Neural cell (in vitro differentiated cells): ENCODE data around the gene CYP19A1. TPM values are rescaled to one million over a fixed set of nuclear protein-coding genes. Genes with fewer than 3 reads are reported as not detected.

Experiments used
- H2AFZ ChIP-seq: fragments of 200-600, 300-800 bp; sonication (generic), shearing (Covaris generic); 2 replicates; pipeline ENCODE4 v1.6.0; 2014; ENCODE audit warnings: low read depth, mild to moderate bottlenecking, antibody characterized with exemption, low read length, moderate library complexity
- H3F3A ChIP-seq: fragments of 200-600 bp; shearing (Covaris generic); 2 replicates; pipeline ENCODE4 v1.6.1; 2016; ENCODE audit warnings: mild to moderate bottlenecking, moderate library complexity, mixed read lengths, antibody characterized with exemption, low read length; ENCODE audit not compliant: insufficient read depth, poor library complexity, severe bottlenecking
- H3K27ac ChIP-seq: fragments of 200-600, 300-800 bp; sonication (generic), shearing (Covaris generic); 2 replicates; pipeline ENCODE4 v1.5.1; 2014; ENCODE audit warnings: mild to moderate bottlenecking, low read length, moderate library complexity
- H3K27me3 ChIP-seq: fragments of 300-800, 200-600 bp; sonication (generic), shearing (Covaris generic); 2 replicates; pipeline ENCODE4 v1.6.0; 2014; ENCODE audit warnings: mild to moderate bottlenecking, low read depth, low read length, moderate library complexity; ENCODE audit not compliant: insufficient read depth
- H3K36me3 ChIP-seq: fragments of 300-800, 200-600 bp; sonication (generic), shearing (Covaris generic); 2 replicates; pipeline ENCODE4 v1.5.1; 2014; ENCODE audit warnings: mild to moderate bottlenecking, antibody characterized with exemption, low read length, moderate library complexity; ENCODE audit not compliant: insufficient read depth
- H3K4me2 ChIP-seq: fragments of 300-800, 200-600 bp; sonication (generic), shearing (Covaris generic); 2 replicates; pipeline ENCODE4 v1.6.0; 2014; ENCODE audit warnings: mild to moderate bottlenecking, low read length
- H3K4me3 ChIP-seq: fragments of 300-800, 200-600 bp; sonication (generic), shearing (Covaris generic); 2 replicates; pipeline ENCODE4 v1.5.1; 2014; ENCODE audit warnings: mild to moderate bottlenecking, low read length, moderate library complexity
- H3K79me2 ChIP-seq: fragments of 200-600 bp; shearing (Covaris generic); replicated peaks from 2 replicates; pipeline ENCODE4 v1.6.0; 2014; ENCODE audit warnings: mild to moderate bottlenecking, low read length, moderate library complexity; ENCODE audit not compliant: insufficient read depth
- H3K9ac ChIP-seq: fragments of 300-800, 200-600 bp; sonication (generic), shearing (Covaris generic); 2 replicates; pipeline ENCODE4 v1.6.1; 2016; ENCODE audit warnings: mild to moderate bottlenecking, low read length, mixed read lengths
- H3K9me2 ChIP-seq: fragments of 200-600 bp; shearing (Covaris generic); 2 replicates; pipeline ENCODE4 v1.6.1; 2016; ENCODE audit warnings: mild to moderate bottlenecking, low read length, mixed read lengths; ENCODE audit not compliant: insufficient read depth
- H3K9me3 ChIP-seq: fragments of 200-600, 300-800 bp; sonication (generic), shearing (Covaris generic); 2 replicates; pipeline ENCODE4 v1.6.1; 2016; ENCODE audit warnings: mild to moderate bottlenecking, mixed run types, low read length, moderate library complexity, mixed read lengths
- H4K20me1 ChIP-seq: fragments of 200-600 bp; shearing (Covaris generic); 2 replicates; pipeline ENCODE4 v1.6.1; 2016; ENCODE audit warnings: mild to moderate bottlenecking, mixed run types; ENCODE audit not compliant: insufficient read depth
- EP300 ChIP-seq: fragments of 450-650 bp; conservative IDR thresholded peaks from 2 replicates; pipeline ENCODE4 v1.6.1; 2014; ENCODE audit warnings: antibody characterized with exemption, mild to moderate bottlenecking, moderate library complexity; ENCODE audit not compliant: poor library complexity, severe bottlenecking
- EZH2 ChIP-seq: fragments of 200-600, 300-800 bp; shearing (Covaris generic), sonication (generic); IDR thresholded peaks from 2 replicates; pipeline ENCODE4 v1.6.1; 2014; ENCODE audit warnings: antibody characterized with exemption, low read length, borderline replicate concordance, mild to moderate bottlenecking; ENCODE audit not compliant: insufficient read depth, poor library complexity, severe bottlenecking
- MXI1 ChIP-seq: fragments of 450-650 bp; conservative IDR thresholded peaks from 2 replicates; pipeline ENCODE4 v1.6.1; 2014; ENCODE audit warnings: antibody characterized with exemption, mild to moderate bottlenecking; ENCODE audit not compliant: poor library complexity, severe bottlenecking
- POLR2AphosphoS5 ChIP-seq: IDR thresholded peaks from 2 replicates; pipeline ENCODE4 v1.6.1; 2012
- RAD21 ChIP-seq: fragments of 450-650 bp; conservative IDR thresholded peaks from 2 replicates; pipeline ENCODE4 v1.6.1; 2014; ENCODE audit warnings: antibody characterized with exemption, mild to moderate bottlenecking, moderate library complexity
- SMC3 ChIP-seq: fragments of 450-650 bp; conservative IDR thresholded peaks from 2 replicates; pipeline ENCODE4 v1.6.1; 2014; ENCODE audit warnings: antibody characterized with exemption, mild to moderate bottlenecking, moderate library complexity; ENCODE audit not compliant: poor library complexity
- TAF1 ChIP-seq: IDR thresholded peaks from 2 replicates; pipeline ENCODE4 v1.6.1; 2012; ENCODE audit warnings: low read depth
- polyA plus RNA-seq: library from polyadenylated mRNA; depleted of rRNA; stranded (reverse); fragments of >200 nt; gene quantifications from 2 replicates; pipeline ENCODE4 v1.2.3, GENCODE V29; 2014
- TF ChIP-seq, protein P1 (sequence below): IDR thresholded peaks from 2 replicates; pipeline ENCODE4 v1.6.1; 2012; ENCODE audit warnings: borderline replicate concordance
- TF ChIP-seq, protein P2 (sequence below): fragments of 450-650 bp; IDR thresholded peaks from 2 replicates; pipeline ENCODE4 v1.5.1; 2014; ENCODE audit warnings: antibody characterized with exemption, mild to moderate bottlenecking, moderate library complexity; ENCODE audit not compliant: poor library complexity, severe bottlenecking

CYP19A1 gene
- polyA plus RNA-seq, 1 donor from 2014 or later: not detected

DNA sequence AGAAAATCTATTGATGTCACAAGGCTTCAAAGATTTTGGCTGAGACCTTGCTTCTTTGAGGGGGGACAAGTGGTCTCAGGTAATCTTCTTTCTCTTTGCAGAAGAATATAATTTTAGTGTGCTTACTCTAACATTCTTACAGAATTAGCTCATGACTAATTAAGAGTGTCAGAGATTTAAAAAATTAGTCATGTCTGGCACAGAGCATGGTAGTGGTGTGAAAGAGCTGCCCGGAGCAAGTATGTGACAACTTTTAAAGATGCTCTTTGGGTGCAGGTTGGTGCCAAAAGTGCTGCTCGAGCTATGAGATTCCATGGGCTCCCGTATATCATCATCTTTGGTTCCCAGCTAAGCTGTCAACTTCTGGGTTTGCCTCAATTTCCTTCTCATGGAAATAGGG, 31.1 kb downstream of the CYP19A1 start:
- Histone ChIP-seq H3K27ac (no peak overlapping the region), H3K36me3 (no peaks in the 10 kb centered on the region), H3K4me3 (no peak overlapping the region), H4K20me1 (no peaks in the 10 kb centered on the region), H3K9me2 (no peaks in the 10 kb centered on the region), H3K9me3 (no peaks in the 10 kb centered on the region), H3K27me3 (no peaks in the 10 kb centered on the region), H3K4me2 (no peak overlapping the region), H3K79me2 (no peaks in the 10 kb centered on the region), H3K9ac (no peak overlapping the region), H2AFZ (no peak overlapping the region), H3F3A (no peaks in the 10 kb centered on the region)
- no peak for TF ChIP-seq MXI1
- TF ChIP-seq SMC3: no peak
- no peak for TF ChIP-seq POLR2AphosphoS5
- no peak for TF ChIP-seq TAF1
- TF ChIP-seq EZH2: no peak
- TF ChIP-seq, protein P1, sequence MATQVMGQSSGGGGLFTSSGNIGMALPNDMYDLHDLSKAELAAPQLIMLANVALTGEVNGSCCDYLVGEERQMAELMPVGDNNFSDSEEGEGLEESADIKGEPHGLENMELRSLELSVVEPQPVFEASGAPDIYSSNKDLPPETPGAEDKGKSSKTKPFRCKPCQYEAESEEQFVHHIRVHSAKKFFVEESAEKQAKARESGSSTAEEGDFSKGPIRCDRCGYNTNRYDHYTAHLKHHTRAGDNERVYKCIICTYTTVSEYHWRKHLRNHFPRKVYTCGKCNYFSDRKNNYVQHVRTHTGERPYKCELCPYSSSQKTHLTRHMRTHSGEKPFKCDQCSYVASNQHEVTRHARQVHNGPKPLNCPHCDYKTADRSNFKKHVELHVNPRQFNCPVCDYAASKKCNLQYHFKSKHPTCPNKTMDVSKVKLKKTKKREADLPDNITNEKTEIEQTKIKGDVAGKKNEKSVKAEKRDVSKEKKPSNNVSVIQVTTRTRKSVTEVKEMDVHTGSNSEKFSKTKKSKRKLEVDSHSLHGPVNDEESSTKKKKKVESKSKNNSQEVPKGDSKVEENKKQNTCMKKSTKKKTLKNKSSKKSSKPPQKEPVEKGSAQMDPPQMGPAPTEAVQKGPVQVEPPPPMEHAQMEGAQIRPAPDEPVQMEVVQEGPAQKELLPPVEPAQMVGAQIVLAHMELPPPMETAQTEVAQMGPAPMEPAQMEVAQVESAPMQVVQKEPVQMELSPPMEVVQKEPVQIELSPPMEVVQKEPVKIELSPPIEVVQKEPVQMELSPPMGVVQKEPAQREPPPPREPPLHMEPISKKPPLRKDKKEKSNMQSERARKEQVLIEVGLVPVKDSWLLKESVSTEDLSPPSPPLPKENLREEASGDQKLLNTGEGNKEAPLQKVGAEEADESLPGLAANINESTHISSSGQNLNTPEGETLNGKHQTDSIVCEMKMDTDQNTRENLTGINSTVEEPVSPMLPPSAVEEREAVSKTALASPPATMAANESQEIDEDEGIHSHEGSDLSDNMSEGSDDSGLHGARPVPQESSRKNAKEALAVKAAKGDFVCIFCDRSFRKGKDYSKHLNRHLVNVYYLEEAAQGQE: no peak
- no peak for TF ChIP-seq RAD21

GRCh38 chr15:51303462-51303980, 34.9 kb downstream of the CYP19A1 start:
- no peak overlapping the region for H3K4me2 ChIP-seq
- H3K27me3 ChIP-seq: no peaks in the 10 kb centered on the region
- no peak overlapping the region for H3K4me3 ChIP-seq
- H3K9ac ChIP-seq: no peak overlapping the region
- no peaks in the 10 kb centered on the region for H3K79me2 ChIP-seq
- no peaks in the 10 kb centered on the region for H3F3A ChIP-seq
- no peak for TF ChIP-seq TAF1
- TF ChIP-seq, protein P2, sequence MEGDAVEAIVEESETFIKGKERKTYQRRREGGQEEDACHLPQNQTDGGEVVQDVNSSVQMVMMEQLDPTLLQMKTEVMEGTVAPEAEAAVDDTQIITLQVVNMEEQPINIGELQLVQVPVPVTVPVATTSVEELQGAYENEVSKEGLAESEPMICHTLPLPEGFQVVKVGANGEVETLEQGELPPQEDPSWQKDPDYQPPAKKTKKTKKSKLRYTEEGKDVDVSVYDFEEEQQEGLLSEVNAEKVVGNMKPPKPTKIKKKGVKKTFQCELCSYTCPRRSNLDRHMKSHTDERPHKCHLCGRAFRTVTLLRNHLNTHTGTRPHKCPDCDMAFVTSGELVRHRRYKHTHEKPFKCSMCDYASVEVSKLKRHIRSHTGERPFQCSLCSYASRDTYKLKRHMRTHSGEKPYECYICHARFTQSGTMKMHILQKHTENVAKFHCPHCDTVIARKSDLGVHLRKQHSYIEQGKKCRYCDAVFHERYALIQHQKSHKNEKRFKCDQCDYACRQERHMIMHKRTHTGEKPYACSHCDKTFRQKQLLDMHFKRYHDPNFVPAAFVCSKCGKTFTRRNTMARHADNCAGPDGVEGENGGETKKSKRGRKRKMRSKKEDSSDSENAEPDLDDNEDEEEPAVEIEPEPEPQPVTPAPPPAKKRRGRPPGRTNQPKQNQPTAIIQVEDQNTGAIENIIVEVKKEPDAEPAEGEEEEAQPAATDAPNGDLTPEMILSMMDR: no peak
- no peak for TF ChIP-seq RAD21
- no peak for TF ChIP-seq SMC3
- TF ChIP-seq POLR2AphosphoS5: no peak
- no peak for TF ChIP-seq EZH2
- TF ChIP-seq EP300: no peak
- H3K9me2 ChIP-seq: no peaks in the 10 kb centered on the region
- H2AFZ ChIP-seq: no peak overlapping the region
- no peaks in the 10 kb centered on the region for H3K9me3 ChIP-seq
- H4K20me1 ChIP-seq: no peaks in the 10 kb centered on the region
- H3K27ac ChIP-seq: no peak overlapping the region
- H3K36me3 ChIP-seq: no peaks in the 10 kb centered on the region
